CD4-positive, alpha-beta T cell treated with Interleukin-2 at 100 ng/mL for 4 hours (primary cell): ENCODE results near the gene HBEGF.

Source experiments
- DNase-seq: peaks from one replicate; pipeline ENCODE4 v3.0.0-alpha.2; 2020; ENCODE audit warnings: low spot score

Gene HBEGF

GRCh38 chr5:140346348-140347221, at the start of gene HBEGF:
Gene HBEGF, minus strand, starts transcription at chr5:140346603. Its CDS starts 275 bp downstream, at chr5:140346328.
- peak; percentile 42 for DNase-seq

- DNase-seq = no peak
Measured at GRCh38 chr5:140393738-140394137, 47.3 kb upstream of the HBEGF start.

- DNase-seq = no peak
Measured at GRCh38 chr5:140391732-140392131, 45.3 kb upstream of the HBEGF start.

- no peak for DNase-seq
Measured at GRCh38 chr5:140391312-140391711, 44.9 kb upstream of the HBEGF start.

- no peak for DNase-seq
Measured at GRCh38 chr5:140388052-140388451, 41.6 kb upstream of the HBEGF start.

GRCh38 chr5:140383300-140383699, 36.9 kb upstream of the HBEGF start:
- no peak for DNase-seq

GRCh38 chr5:140382866-140383265, 36.5 kb upstream of the HBEGF start:
- no peak for DNase-seq

GRCh38 chr5:140381972-140382371, 35.6 kb upstream of the HBEGF start:
- DNase-seq = no peak

GRCh38 chr5:140381351-140381750, 34.9 kb upstream of the HBEGF start:
- no peak for DNase-seq

- peak; percentile 52 for DNase-seq
Measured at GRCh38 chr5:140372971-140373487, 26.6 kb upstream of the HBEGF start.

- no peak for DNase-seq
Measured at GRCh38 chr5:140371356-140372151, 25.2 kb upstream of the HBEGF start.

GRCh38 chr5:140367256-140368013, 21.0 kb upstream of the HBEGF start:
- DNase-seq = no peak

- no peak for DNase-seq
Measured at GRCh38 chr5:140366589-140367255, 20.3 kb upstream of the HBEGF start.

- no peak for DNase-seq
Measured at GRCh38 chr5:140365941-140366340, 19.5 kb upstream of the HBEGF start.

- no peak for DNase-seq
Measured at GRCh38 chr5:140365282-140365681, 18.9 kb upstream of the HBEGF start.

- DNase-seq = no peak
Measured at GRCh38 chr5:140364472-140364765, 18.0 kb upstream of the HBEGF start.

- DNase-seq = no peak
Measured at GRCh38 chr5:140363631-140364471, 17.4 kb upstream of the HBEGF start.

GRCh38 chr5:140362875-140363630, 16.6 kb upstream of the HBEGF start:
- peak; percentile 85 for DNase-seq

GRCh38 chr5:140362311-140362710, 15.9 kb upstream of the HBEGF start:
- no peak for DNase-seq

GRCh38 chr5:140361901-140362300, 15.5 kb upstream of the HBEGF start:
- DNase-seq = no peak
